ENCODE results near the gene JAKMIP1. TPM values are rescaled to one million over a fixed set of nuclear protein-coding genes. Genes with fewer than 3 reads are reported as not detected.

JAKMIP1 gene
- total RNA-seq, 1 donor, result not detected

DNA sequence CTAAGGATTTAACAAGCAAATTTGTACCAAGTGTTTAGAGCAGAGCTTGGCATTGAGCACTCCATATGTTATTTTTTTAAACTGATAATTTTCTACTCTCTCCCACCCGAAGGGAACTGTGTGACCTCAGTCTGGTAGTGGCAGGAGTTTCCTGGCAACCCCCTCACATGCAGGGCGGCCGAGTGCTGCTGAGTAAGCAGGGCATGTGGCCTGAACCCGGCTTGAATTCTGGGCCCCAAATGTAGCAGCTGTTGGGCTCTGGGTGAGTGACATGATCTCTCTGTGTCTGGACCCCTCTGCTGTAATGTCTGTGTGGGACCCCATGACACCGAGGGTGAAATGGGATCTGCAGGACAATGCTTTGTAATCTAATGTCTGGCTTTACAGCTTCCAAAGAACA is 168.5 kb downstream of the JAKMIP1 start:
- no peak for DNase-seq (ENCODE audit: low read depth)
- TF ChIP-seq, protein P1, sequence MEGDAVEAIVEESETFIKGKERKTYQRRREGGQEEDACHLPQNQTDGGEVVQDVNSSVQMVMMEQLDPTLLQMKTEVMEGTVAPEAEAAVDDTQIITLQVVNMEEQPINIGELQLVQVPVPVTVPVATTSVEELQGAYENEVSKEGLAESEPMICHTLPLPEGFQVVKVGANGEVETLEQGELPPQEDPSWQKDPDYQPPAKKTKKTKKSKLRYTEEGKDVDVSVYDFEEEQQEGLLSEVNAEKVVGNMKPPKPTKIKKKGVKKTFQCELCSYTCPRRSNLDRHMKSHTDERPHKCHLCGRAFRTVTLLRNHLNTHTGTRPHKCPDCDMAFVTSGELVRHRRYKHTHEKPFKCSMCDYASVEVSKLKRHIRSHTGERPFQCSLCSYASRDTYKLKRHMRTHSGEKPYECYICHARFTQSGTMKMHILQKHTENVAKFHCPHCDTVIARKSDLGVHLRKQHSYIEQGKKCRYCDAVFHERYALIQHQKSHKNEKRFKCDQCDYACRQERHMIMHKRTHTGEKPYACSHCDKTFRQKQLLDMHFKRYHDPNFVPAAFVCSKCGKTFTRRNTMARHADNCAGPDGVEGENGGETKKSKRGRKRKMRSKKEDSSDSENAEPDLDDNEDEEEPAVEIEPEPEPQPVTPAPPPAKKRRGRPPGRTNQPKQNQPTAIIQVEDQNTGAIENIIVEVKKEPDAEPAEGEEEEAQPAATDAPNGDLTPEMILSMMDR (IDR thresholded peaks at IDR 0.05; ENCODE audit: insufficient read depth, low read depth, low read length), result no peak

DNA sequence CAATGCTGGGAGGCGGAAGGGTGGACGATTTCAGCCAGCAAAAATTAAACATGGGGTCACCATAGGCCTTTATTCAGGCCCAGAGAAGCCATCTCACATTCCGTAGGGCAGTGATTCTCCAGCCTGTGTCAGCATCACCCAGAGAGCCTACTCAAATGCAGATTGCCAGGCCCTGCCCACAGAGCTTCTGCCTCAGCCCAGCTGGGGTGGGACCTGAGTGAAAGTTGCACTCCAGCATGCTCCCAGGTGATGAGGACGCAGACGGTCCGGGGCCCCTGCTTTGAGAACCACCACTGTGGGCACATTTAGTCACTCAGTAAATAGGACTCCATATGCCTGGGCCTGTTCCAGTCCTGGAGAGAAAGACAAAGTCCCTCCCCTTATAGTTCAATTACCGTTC is 169.7 kb downstream of the JAKMIP1 start:
- H3K4me3 ChIP-seq (ENCODE audit: low read depth, low read length), result no peak overlapping the region
- TF ChIP-seq, protein P1 (IDR thresholded peaks at IDR 0.05; ENCODE audit: insufficient read depth, low read depth, low read length), result no peak
- no peak for DNase-seq (ENCODE audit: low read depth)

More for the DNA sequence above, 168.5 kb downstream of the JAKMIP1 start:
- H3K4me3 ChIP-seq (ENCODE audit: low read depth, low read length), result no peak overlapping the region

DNA sequence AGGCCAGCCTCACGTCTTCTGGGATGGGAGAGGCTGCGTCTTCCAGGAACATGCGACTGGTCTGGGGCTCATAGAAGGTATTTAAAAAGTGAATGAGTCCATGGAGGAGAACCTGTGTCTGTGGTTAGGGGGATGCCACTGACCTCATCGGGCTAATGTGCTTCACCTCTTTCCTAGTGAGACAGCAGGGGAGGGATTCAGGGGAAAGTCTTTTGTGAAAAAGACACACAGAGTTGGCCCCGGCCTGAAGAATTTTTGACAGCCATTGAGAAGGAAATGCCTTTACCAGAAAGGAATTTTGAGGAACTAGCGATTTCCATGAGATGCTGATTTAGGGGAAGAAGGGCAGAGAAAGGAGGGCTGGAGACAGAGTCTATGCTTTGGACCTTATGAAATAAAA is 171.1 kb downstream of the JAKMIP1 start:
- TF ChIP-seq, protein P1 (IDR thresholded peaks at IDR 0.05; ENCODE audit: insufficient read depth, low read depth, low read length), result no peak
- DNase-seq (ENCODE audit: low read depth), result no peak
- H3K4me3 ChIP-seq (ENCODE audit: low read depth, low read length), result no peak overlapping the region

DNA sequence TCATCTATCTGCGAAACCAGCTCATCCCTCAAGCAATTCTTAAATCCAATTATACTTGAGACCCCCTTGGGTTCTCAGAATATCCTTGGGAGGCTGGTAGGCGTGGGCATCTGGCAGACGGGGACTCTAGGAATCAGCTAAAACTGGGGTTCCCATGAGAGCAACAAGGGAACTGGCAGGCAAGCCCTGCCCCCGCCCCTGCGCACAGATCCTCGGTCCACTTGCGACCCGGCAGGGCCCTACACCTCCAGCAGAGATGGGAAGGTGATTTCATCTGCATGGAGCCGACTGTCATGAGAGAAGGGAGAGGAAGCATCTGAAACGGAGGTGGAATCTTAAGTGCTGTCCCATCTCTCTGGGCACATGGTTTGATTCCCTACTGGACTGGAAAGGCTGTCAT is 172.2 kb downstream of the JAKMIP1 start:
- H3K4me3 ChIP-seq (ENCODE audit: low read depth, low read length), result no peak overlapping the region
- DNase-seq (ENCODE audit: low read depth), result no peak
- TF ChIP-seq, protein P1 (IDR thresholded peaks at IDR 0.05; ENCODE audit: insufficient read depth, low read depth, low read length), result no peak

DNA sequence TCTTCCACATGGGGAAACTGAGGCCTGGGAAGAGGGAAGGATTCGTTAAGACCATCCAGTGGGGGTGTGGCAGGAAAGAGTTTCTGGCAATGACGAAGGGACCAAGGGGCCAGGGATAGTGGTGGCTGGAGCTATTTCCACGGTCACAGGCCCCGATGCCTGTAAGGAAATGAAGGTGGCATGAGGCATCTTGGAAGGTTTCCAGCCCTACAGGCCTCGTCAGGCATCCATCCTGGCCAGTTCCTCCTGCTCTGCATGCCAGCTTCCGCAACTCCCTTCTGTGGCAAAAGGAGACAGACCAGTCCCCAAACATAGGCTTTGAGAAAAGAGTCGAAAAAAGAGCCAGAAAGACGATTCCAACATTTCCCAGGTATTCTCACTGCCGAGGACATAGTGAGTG is 173.0 kb downstream of the JAKMIP1 start:
- no peak overlapping the region for H3K4me3 ChIP-seq (ENCODE audit: low read depth, low read length)
- TF ChIP-seq, protein P1 (IDR thresholded peaks at IDR 0.05; ENCODE audit: insufficient read depth, low read depth, low read length), result no peak
- DNase-seq (ENCODE audit: low read depth), result no peak

DNA sequence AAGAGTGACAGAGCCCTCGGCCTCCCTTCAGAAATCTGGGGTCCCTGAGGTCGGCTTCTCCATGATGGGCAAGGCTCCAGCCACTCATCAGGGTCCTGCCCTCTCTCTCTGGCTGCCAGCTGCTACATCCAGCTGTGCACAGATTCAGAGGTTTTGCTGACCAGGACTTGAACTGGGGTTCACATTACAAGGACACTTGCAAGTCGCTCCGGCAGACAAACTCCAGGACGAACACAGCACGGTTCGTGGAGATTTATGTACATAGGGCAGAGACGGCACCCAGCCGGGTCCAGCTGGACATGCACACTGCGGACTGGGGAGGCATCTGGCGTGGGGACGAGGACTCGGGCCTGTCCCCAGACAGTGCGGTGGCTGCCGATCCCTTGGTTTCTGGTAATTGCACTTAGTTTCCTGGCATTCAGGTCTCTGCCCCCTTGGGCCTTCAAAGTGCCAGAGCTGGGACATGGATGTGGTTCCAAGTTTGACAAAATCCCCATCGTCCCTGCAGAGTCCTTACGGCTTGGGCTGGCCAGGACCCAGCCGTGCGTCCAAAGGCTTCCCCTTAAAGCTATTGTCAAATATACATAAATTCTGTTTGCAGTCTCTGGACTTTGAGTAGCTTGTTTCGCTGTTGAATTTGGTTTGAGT is 175.9 kb downstream of the JAKMIP1 start:
- no peak for DNase-seq (ENCODE audit: low read depth)
- TF ChIP-seq, protein P1 (IDR thresholded peaks at IDR 0.05; ENCODE audit: insufficient read depth, low read depth, low read length), result no peak
- no peak overlapping the region for H3K4me3 ChIP-seq (ENCODE audit: low read depth, low read length)

DNA sequence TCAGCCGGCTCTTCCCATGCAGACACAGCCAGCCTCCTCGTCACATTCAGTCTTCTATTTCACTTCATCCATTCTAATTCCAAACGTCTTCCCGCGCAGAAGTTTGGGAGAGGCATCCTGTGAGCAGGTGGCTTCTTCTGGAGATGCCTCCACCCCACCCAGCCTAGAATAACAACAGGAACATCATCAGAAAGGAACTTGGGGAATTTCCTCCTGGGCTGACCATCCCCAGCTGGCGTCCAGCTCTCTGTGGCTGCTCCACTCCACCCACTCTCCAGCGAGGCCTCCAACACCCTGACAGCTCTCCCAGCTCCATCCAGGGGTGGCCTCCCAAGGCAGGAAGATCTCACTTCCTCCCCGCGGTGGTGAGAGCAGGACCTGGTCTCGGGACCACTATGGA is 176.6 kb downstream of the JAKMIP1 start:
- DNase-seq (ENCODE audit: low read depth), result no peak
- no peak overlapping the region for H3K4me3 ChIP-seq (ENCODE audit: low read depth, low read length)
- TF ChIP-seq, protein P1 (IDR thresholded peaks at IDR 0.05; ENCODE audit: insufficient read depth, low read depth, low read length), result no peak
